Measurements from ENCODE around the gene KRT10. TPM values are rescaled to one million over a fixed set of nuclear protein-coding genes. Genes with fewer than 3 reads are reported as not detected.

The KRT10 gene
- total and polyA plus RNA-seq, 2 experiments from 2014 or later = 9.6 to 123 TPM

DNA sequence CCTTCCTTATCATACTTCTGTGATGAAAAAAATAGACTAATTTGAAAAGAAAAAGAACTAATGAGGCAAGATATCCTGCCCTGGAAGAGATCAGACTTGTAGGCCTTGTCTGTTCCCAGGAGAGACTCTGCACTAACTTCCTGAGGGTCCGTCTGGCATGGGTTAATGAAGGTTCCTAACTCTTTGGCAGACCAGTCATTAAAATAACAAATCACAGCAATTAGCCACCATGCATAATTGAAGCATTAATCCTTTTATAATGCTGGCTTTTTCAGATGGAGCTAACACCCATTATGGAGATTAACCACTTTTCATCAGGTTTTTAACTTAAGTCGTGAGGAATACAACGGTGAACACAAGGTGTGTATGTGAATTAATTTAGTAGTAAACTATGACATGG lies 10.4 kb upstream of the KRT10 start:
- no peak overlapping the region for H3K4me3 Mint-ChIP-seq
- TF ChIP-seq NANOG (IDR thresholded peaks at IDR 0.05; ENCODE audit: borderline replicate concordance) = peak; percentile 73
- no peak for TF ChIP-seq ZNF114 (CRISPR knock-in tag; IDR thresholded peaks at IDR 0.05)
- TF ChIP-seq POLR2AphosphoS5 (IDR thresholded peaks at IDR 0.05; ENCODE audit: low read depth) = peak; percentile 51
- no peak overlapping the region for H3K4me3 ChIP-seq
- H3K9me3 Mint-ChIP-seq = no peaks in the 10 kb centered on the region
- H3K27ac ChIP-seq (ENCODE audit: low read depth) = no peak overlapping the region
- H3K4me1 ChIP-seq (ENCODE audit: insufficient read depth) = peaks cover 6% of the 10 kb centered on the region; the same call in 1 of the 2 replicates
- H3K27ac Mint-ChIP-seq = no peak overlapping the region
- no peaks in the 10 kb centered on the region; the same call in 1 of the 2 replicates for H3K36me3 ChIP-seq (ENCODE audit: insufficient read depth)
- H4K20me1 ChIP-seq (replicated peaks; ENCODE audit: insufficient read depth) = peaks cover 34% of the 10 kb centered on the region
- peaks cover 5% of the 10 kb centered on the region; the same call in 2 of the 3 replicates for H3K36me3 Mint-ChIP-seq (ENCODE audit: low read depth)
- no peaks in the 10 kb centered on the region for H3K79me2 ChIP-seq (replicated peaks; ENCODE audit: insufficient read depth)
- H3K9me2 ChIP-seq (ENCODE audit: insufficient read depth) = no peaks in the 10 kb centered on the region
- no peak overlapping the region for H3K4me2 ChIP-seq
- no peaks in the 10 kb centered on the region for H3F3A ChIP-seq (replicated peaks; ENCODE audit: low read depth)
- ATAC-seq (peak; percentile 47; the same call in 2 of the 3 replicates), DNase-seq (ENCODE audit: low spot score) (peak; percentile 56)
- no peak overlapping the region for H2AFZ ChIP-seq
- H3K4me1 Mint-ChIP-seq = peaks cover 6% of the 10 kb centered on the region
- peaks cover 26% of the 10 kb centered on the region for H3K27me3 Mint-ChIP-seq (ENCODE audit: insufficient read depth, low read depth, poor library complexity)
- H3K27me3 ChIP-seq (ENCODE audit: insufficient read depth) = peaks cover 100% of the 10 kb centered on the region

- Histone ChIP-seq H3K4me2 (no peak overlapping the region), H3K4me3 (no peak overlapping the region), H3K27me3 (ENCODE audit: insufficient read depth) (peaks cover 98% of the 10 kb centered on the region), H4K20me1 (replicated peaks; ENCODE audit: insufficient read depth) (peaks cover 30% of the 10 kb centered on the region), H3K36me3 (ENCODE audit: insufficient read depth) (no peaks in the 10 kb centered on the region; the same call in 1 of the 2 replicates), H3K9me2 (ENCODE audit: insufficient read depth) (no peaks in the 10 kb centered on the region), H3F3A (replicated peaks; ENCODE audit: low read depth) (no peaks in the 10 kb centered on the region), H3K27ac (ENCODE audit: low read depth) (no peak overlapping the region), H3K4me1 (ENCODE audit: insufficient read depth) (peaks cover 6% of the 10 kb centered on the region; the same call in 1 of the 2 replicates), H2AFZ (no peak overlapping the region), H3K79me2 (replicated peaks; ENCODE audit: insufficient read depth) (no peaks in the 10 kb centered on the region)
- Mint-ChIP-seq H3K4me3 (no peak overlapping the region), H3K9me3 (no peaks in the 10 kb centered on the region), H3K4me1 (peaks cover 6% of the 10 kb centered on the region), H3K27ac (no peak overlapping the region), H3K36me3 (ENCODE audit: low read depth) (peaks cover 5% of the 10 kb centered on the region; the same call in 2 of the 3 replicates), H3K27me3 (ENCODE audit: insufficient read depth, low read depth, poor library complexity) (peaks cover 28% of the 10 kb centered on the region)
- no peak for DNase-seq (ENCODE audit: low spot score)
- TF ChIP-seq ZNF114 (CRISPR knock-in tag; IDR thresholded peaks at IDR 0.05) (no peak), REST (IDR thresholded peaks at IDR 0.05; ENCODE audit: unreplicated experiment) (no peak), EZH2phosphoT487 (IDR thresholded peaks at IDR 0.05; ENCODE audit: unreplicated experiment) (no peak), STAT1 (IDR thresholded peaks at IDR 0.05; ENCODE audit: unreplicated experiment) (no peak)
- ATAC-seq = no peak
Observed at GRCh38 chr17:40830085-40830776, 7.8 kb upstream of the KRT10 start.
